Measurements from ENCODE around the gene NTPCR. TPM values are rescaled to one million over a fixed set of nuclear protein-coding genes. Genes with fewer than 3 reads are reported as not detected.

The NTPCR gene
- total RNA-seq, 2 experiments from 2014 or later = 8.5 to 9.3 TPM

DNA sequence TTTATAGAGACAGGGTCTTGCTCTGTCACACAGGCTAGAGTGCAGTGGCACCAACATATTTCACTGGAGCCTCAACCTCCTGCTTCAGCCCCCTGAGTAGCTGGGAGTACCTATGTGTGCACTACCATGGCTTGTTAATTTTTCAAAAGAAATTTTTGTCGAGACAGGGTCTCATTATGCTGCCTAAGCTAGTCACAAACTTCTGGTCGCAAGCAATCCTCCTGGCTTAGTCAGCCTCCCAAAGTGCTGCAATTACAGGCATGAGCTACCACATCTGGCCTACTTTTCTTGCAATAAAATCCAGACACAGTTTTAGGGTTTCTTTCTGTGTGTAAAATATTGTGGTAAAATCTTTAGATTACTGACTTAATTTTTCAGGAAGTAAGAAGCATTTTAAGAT, 27.9 kb upstream of the NTPCR start:
- ChIA-PET CTCF (no interaction called here), POLR2A (no interaction called here)
- no peaks in the 10 kb centered on the region for H3K27me3 Mint-ChIP-seq
- H3K36me3 Mint-ChIP-seq (ENCODE audit: low read depth) = no peaks in the 10 kb centered on the region
- TF ChIP-seq, protein P1, sequence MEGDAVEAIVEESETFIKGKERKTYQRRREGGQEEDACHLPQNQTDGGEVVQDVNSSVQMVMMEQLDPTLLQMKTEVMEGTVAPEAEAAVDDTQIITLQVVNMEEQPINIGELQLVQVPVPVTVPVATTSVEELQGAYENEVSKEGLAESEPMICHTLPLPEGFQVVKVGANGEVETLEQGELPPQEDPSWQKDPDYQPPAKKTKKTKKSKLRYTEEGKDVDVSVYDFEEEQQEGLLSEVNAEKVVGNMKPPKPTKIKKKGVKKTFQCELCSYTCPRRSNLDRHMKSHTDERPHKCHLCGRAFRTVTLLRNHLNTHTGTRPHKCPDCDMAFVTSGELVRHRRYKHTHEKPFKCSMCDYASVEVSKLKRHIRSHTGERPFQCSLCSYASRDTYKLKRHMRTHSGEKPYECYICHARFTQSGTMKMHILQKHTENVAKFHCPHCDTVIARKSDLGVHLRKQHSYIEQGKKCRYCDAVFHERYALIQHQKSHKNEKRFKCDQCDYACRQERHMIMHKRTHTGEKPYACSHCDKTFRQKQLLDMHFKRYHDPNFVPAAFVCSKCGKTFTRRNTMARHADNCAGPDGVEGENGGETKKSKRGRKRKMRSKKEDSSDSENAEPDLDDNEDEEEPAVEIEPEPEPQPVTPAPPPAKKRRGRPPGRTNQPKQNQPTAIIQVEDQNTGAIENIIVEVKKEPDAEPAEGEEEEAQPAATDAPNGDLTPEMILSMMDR (IDR thresholded peaks at IDR 0.05) = no peak
- intact Hi-C loops (cut with DNase I, micrococcal nuclease) = no loop called here
- H3K27ac Mint-ChIP-seq = peak overlapping the region; percentile 83
- Histone ChIP-seq H3K9me3 (ENCODE audit: control insufficient read depth in 1 of 2, insufficient read depth in 1 of 2, low read length in 2 of 2) (no peaks in the 10 kb centered on the region), H3K27me3 (ENCODE audit: control insufficient read depth in 1 of 2, insufficient read depth in 2 of 2, low read length in 2 of 2) (no peaks in the 10 kb centered on the region), H3K4me3 (ENCODE audit: low read length) (no peak overlapping the region), H3K36me3 (ENCODE audit: insufficient read depth, low read length) (no peaks in the 10 kb centered on the region), H3K4me1 (ENCODE audit: insufficient read depth, low read length) (peaks cover 50% of the 10 kb centered on the region), H3K27ac (ENCODE audit: low read depth in 1 of 2, low read length in 2 of 2) (peak overlapping the region in 1 of 2 donors; percentile 60)
- peaks cover 64% of the 10 kb centered on the region for H3K4me1 Mint-ChIP-seq (ENCODE audit: low read depth)
- ATAC-seq (ENCODE audit: poor library complexity) (no peak), DNase-seq (no peak)
- H3K4me3 Mint-ChIP-seq = no peak overlapping the region
- no peaks in the 10 kb centered on the region for H3K9me3 Mint-ChIP-seq

DNA sequence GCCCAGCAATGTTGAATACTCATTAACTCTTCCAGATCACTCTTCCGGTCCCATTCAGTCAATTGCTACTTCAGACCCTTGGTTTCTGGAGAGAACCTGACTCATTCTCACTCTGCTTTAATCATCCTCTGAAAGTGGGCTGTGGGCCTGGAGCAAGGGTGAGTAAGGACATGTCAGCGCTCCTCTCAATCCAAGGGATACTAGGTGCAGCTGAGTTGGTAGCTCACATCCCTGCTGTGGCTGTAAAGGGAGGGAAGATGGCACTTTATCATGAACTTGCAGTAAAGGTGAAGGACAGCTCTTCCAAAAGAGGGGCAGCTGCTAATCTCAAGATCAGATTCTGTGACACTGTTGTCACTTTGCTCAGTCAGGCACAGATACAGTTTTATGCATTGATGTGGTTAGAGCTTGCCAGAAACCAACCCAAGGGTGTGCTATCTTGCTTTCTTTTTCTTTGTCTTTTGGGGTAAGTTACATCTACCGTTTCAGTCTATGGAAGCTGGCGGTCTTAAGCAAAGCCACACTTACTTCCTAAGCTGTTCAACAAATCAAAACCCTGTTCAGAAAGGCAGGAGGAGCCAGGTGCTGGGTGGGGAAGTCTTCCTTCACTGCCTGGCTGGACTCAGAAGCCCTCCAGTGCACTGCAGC, 26.5 kb upstream of the NTPCR start:
- H3K27me3 ChIP-seq (ENCODE audit: control insufficient read depth in 1 of 2, insufficient read depth in 2 of 2, low read length in 2 of 2) = no peaks in the 10 kb centered on the region
- H3K9me3 ChIP-seq (ENCODE audit: control insufficient read depth in 1 of 2, insufficient read depth in 1 of 2, low read length in 2 of 2) = no peaks in the 10 kb centered on the region
- no peaks in the 10 kb centered on the region for H3K27me3 Mint-ChIP-seq
- intact Hi-C loops (cut with DNase I, micrococcal nuclease) = loop anchor here in 1 of 2 experiments (1.0 kb wide), 1 partner anchor 26 kb away; the partner anchor contains the start of gene NTPCR
- H3K36me3 Mint-ChIP-seq (ENCODE audit: low read depth) = no peaks in the 10 kb centered on the region
- CTCF ChIA-PET = no interaction called here
- peaks cover 50% of the 10 kb centered on the region for H3K4me1 ChIP-seq (ENCODE audit: insufficient read depth, low read length)
- H3K36me3 ChIP-seq (ENCODE audit: insufficient read depth, low read length) = no peaks in the 10 kb centered on the region
- peak overlapping the region; percentile 26 to 60 for H3K27ac ChIP-seq (ENCODE audit: low read depth in 1 of 2, low read length in 2 of 2)
- peaks cover 64% of the 10 kb centered on the region for H3K4me1 Mint-ChIP-seq (ENCODE audit: low read depth)
- POLR2A ChIA-PET = interaction anchor here (0.5 to 3.3 kb wide), 19 partner anchors 11 to 809 kb away, joined by 3 to 11 read pairs (median 4); partner anchors contain the start of gene MAP10
- H3K4me3 Mint-ChIP-seq = peak overlapping the region; percentile 56
- no peaks in the 10 kb centered on the region for H3K9me3 Mint-ChIP-seq
- DNase-seq = peak; percentile 4 to 88 (median 21)
- peak overlapping the region; percentile 83 for H3K27ac Mint-ChIP-seq
- TF ChIP-seq, protein P1 (IDR thresholded peaks at IDR 0.05) = no peak
- H3K4me3 ChIP-seq (ENCODE audit: low read length) = peak overlapping the region; percentile 17
- peak; percentile 90 for ATAC-seq (ENCODE audit: poor library complexity)

DNA sequence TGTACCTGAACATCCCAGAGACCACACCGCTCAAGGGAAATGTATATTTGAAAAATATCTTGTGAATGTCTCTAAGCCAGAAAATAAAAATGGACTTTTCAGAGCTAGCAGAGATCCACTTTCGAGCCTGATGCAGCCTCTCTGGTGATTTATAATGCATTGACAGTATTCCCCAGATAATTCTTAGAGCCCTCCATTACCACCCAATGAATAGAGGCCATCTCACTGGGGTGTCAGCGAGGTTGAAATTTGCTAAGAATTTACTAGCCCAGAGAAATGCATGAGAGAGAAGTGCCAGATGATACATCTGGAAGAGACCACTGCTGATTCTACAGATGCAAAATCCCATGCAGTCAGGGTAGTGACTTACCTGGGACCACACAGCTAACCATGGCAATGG, 25.5 kb upstream of the NTPCR start:
- Histone ChIP-seq H3K4me1 (ENCODE audit: insufficient read depth, low read length) (peaks cover 50% of the 10 kb centered on the region), H3K4me3 (ENCODE audit: low read length) (no peak overlapping the region), H3K27ac (ENCODE audit: low read depth in 1 of 2, low read length in 2 of 2) (peak overlapping the region in 1 of 2 donors; percentile 12), H3K36me3 (ENCODE audit: insufficient read depth, low read length) (no peaks in the 10 kb centered on the region), H3K9me3 (ENCODE audit: control insufficient read depth in 1 of 2, insufficient read depth in 1 of 2, low read length in 2 of 2) (no peaks in the 10 kb centered on the region), H3K27me3 (ENCODE audit: control insufficient read depth in 1 of 2, insufficient read depth in 2 of 2, low read length in 2 of 2) (no peaks in the 10 kb centered on the region)
- ATAC-seq (ENCODE audit: poor library complexity) = no peak
- POLR2A ChIA-PET = interaction anchor here (1.2 to 3.3 kb wide), 3 partner anchors 18 to 120 kb away, joined by 3 to 11 read pairs (median 4); partner anchors contain the start of gene MAP10
- no peaks in the 10 kb centered on the region for H3K36me3 Mint-ChIP-seq (ENCODE audit: low read depth)
- no peak for DNase-seq
- H3K9me3 Mint-ChIP-seq = no peaks in the 10 kb centered on the region
- H3K27ac Mint-ChIP-seq = peak overlapping the region; percentile 83
- no peaks in the 10 kb centered on the region for H3K27me3 Mint-ChIP-seq
- intact Hi-C loops (cut with DNase I, micrococcal nuclease) = loop anchor here in 1 of 2 experiments (1.0 to 5.0 kb wide), 2 partner anchors 25 to 37 kb away; partner anchors contain the start of gene NTPCR
- CTCF ChIA-PET = no interaction called here
- H3K4me1 Mint-ChIP-seq (ENCODE audit: low read depth) = peaks cover 64% of the 10 kb centered on the region
- H3K4me3 Mint-ChIP-seq = peak overlapping the region; percentile 38
- TF ChIP-seq, protein P1 (IDR thresholded peaks at IDR 0.05) = no peak
